Neural cell (in vitro differentiated cells): ENCODE data around the gene CNTNAP5. TPM values are rescaled to one million over a fixed set of nuclear protein-coding genes. Genes with fewer than 3 reads are reported as not detected.

Experiments
- H2AFZ ChIP-seq: fragments of 200-600, 300-800 bp; sonication (generic), shearing (Covaris generic); 2 replicates; pipeline ENCODE4 v1.6.0; 2014; ENCODE audit warnings: low read depth, mild to moderate bottlenecking, antibody characterized with exemption, low read length, moderate library complexity
- H3F3A ChIP-seq: fragments of 200-600 bp; shearing (Covaris generic); 2 replicates; pipeline ENCODE4 v1.6.1; 2016; ENCODE audit warnings: mild to moderate bottlenecking, moderate library complexity, mixed read lengths, antibody characterized with exemption, low read length; ENCODE audit not compliant: insufficient read depth, poor library complexity, severe bottlenecking
- H3K27ac ChIP-seq: fragments of 200-600, 300-800 bp; sonication (generic), shearing (Covaris generic); 2 replicates; pipeline ENCODE4 v1.5.1; 2014; ENCODE audit warnings: mild to moderate bottlenecking, low read length, moderate library complexity
- H3K27me3 ChIP-seq: fragments of 300-800, 200-600 bp; sonication (generic), shearing (Covaris generic); 2 replicates; pipeline ENCODE4 v1.6.0; 2014; ENCODE audit warnings: mild to moderate bottlenecking, low read depth, low read length, moderate library complexity; ENCODE audit not compliant: insufficient read depth
- H3K36me3 ChIP-seq: fragments of 300-800, 200-600 bp; sonication (generic), shearing (Covaris generic); 2 replicates; pipeline ENCODE4 v1.5.1; 2014; ENCODE audit warnings: mild to moderate bottlenecking, antibody characterized with exemption, low read length, moderate library complexity; ENCODE audit not compliant: insufficient read depth
- H3K4me2 ChIP-seq: fragments of 300-800, 200-600 bp; sonication (generic), shearing (Covaris generic); 2 replicates; pipeline ENCODE4 v1.6.0; 2014; ENCODE audit warnings: mild to moderate bottlenecking, low read length
- H3K4me3 ChIP-seq: fragments of 300-800, 200-600 bp; sonication (generic), shearing (Covaris generic); 2 replicates; pipeline ENCODE4 v1.5.1; 2014; ENCODE audit warnings: mild to moderate bottlenecking, low read length, moderate library complexity
- H3K79me2 ChIP-seq: fragments of 200-600 bp; shearing (Covaris generic); replicated peaks from 2 replicates; pipeline ENCODE4 v1.6.0; 2014; ENCODE audit warnings: mild to moderate bottlenecking, low read length, moderate library complexity; ENCODE audit not compliant: insufficient read depth
- H3K9ac ChIP-seq: fragments of 300-800, 200-600 bp; sonication (generic), shearing (Covaris generic); 2 replicates; pipeline ENCODE4 v1.6.1; 2016; ENCODE audit warnings: mild to moderate bottlenecking, low read length, mixed read lengths
- H3K9me2 ChIP-seq: fragments of 200-600 bp; shearing (Covaris generic); 2 replicates; pipeline ENCODE4 v1.6.1; 2016; ENCODE audit warnings: mild to moderate bottlenecking, low read length, mixed read lengths; ENCODE audit not compliant: insufficient read depth
- H3K9me3 ChIP-seq: fragments of 200-600, 300-800 bp; sonication (generic), shearing (Covaris generic); 2 replicates; pipeline ENCODE4 v1.6.1; 2016; ENCODE audit warnings: mild to moderate bottlenecking, mixed run types, low read length, moderate library complexity, mixed read lengths
- H4K20me1 ChIP-seq: fragments of 200-600 bp; shearing (Covaris generic); 2 replicates; pipeline ENCODE4 v1.6.1; 2016; ENCODE audit warnings: mild to moderate bottlenecking, mixed run types; ENCODE audit not compliant: insufficient read depth
- EP300 ChIP-seq: fragments of 450-650 bp; conservative IDR thresholded peaks from 2 replicates; pipeline ENCODE4 v1.6.1; 2014; ENCODE audit warnings: antibody characterized with exemption, mild to moderate bottlenecking, moderate library complexity; ENCODE audit not compliant: poor library complexity, severe bottlenecking
- EZH2 ChIP-seq: fragments of 200-600, 300-800 bp; shearing (Covaris generic), sonication (generic); IDR thresholded peaks from 2 replicates; pipeline ENCODE4 v1.6.1; 2014; ENCODE audit warnings: antibody characterized with exemption, low read length, borderline replicate concordance, mild to moderate bottlenecking; ENCODE audit not compliant: insufficient read depth, poor library complexity, severe bottlenecking
- POLR2AphosphoS5 ChIP-seq: IDR thresholded peaks from 2 replicates; pipeline ENCODE4 v1.6.1; 2012
- RAD21 ChIP-seq: fragments of 450-650 bp; conservative IDR thresholded peaks from 2 replicates; pipeline ENCODE4 v1.6.1; 2014; ENCODE audit warnings: antibody characterized with exemption, mild to moderate bottlenecking, moderate library complexity
- SMC3 ChIP-seq: fragments of 450-650 bp; conservative IDR thresholded peaks from 2 replicates; pipeline ENCODE4 v1.6.1; 2014; ENCODE audit warnings: antibody characterized with exemption, mild to moderate bottlenecking, moderate library complexity; ENCODE audit not compliant: poor library complexity
- TAF1 ChIP-seq: IDR thresholded peaks from 2 replicates; pipeline ENCODE4 v1.6.1; 2012; ENCODE audit warnings: low read depth
- polyA plus RNA-seq: library from polyadenylated mRNA; depleted of rRNA; stranded (reverse); fragments of >200 nt; gene quantifications from 2 replicates; pipeline ENCODE4 v1.2.3, GENCODE V29; 2014

The CNTNAP5 gene
- polyA plus RNA-seq, 1 donor from 2014 or later, result 19.3 TPM

DNA sequence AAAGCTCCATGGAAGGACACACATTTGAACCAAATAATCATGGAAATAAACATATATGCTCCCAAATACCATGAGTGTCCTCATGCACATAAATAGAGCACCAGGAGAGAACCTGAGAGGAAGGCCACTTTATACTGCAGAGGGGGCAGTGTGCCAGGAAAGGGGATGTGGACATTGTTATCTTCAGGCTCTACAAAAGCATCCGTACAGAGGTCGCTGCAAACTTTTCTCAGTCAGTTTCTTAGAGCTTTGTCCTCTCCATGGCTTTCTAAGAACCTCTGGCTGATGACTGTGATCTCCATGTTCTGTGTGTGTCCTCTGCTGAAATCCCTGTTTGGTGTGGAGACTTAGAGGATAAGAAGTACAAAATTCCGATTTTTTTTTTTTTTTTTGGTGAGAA lies 515.7 kb downstream of the CNTNAP5 start:
- Histone ChIP-seq H3K27ac (no peak overlapping the region), H3K36me3 (no peaks in the 10 kb centered on the region), H3K79me2 (no peaks in the 10 kb centered on the region), H3K4me2 (no peak overlapping the region), H3K27me3 (no peaks in the 10 kb centered on the region), H2AFZ (no peak overlapping the region), H3K9me3 (no peaks in the 10 kb centered on the region), H3F3A (no peaks in the 10 kb centered on the region), H3K9me2 (no peaks in the 10 kb centered on the region), H4K20me1 (no peaks in the 10 kb centered on the region), H3K9ac (no peak overlapping the region), H3K4me3 (no peak overlapping the region)
- no peak for TF ChIP-seq EZH2

DNA sequence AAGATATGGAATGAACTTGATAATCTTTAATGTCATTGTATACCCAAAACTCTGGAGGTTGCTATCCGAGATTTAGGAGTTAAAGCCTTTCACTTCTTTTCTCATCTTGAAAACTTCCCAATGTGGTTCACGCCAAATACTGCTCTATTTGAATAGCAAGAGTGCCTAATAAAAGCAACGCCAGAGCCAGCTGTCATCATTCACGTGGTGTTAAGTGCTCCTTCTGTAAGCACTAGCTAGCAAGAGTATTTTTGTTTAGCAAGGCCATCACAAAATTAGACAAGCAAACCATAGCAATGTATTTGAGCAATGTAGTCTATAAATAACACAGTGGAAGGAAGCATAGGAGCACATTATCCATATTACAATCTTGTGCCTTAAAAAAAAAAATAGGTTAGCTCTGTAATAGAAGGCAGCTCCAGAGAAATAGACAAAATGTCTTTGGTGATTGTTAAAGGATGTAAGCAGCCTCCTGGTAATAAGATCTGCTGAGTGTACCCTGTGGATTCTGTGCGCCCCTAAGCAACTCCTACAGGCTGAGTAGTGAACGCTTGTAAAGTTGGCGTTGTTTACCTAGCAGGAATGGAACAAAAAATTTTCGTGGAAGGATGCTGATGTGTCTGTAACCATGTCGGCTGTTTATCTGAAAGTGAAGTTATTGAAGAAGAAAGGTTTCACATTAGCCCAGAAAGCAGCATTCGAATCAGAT lies 518.0 kb downstream of the CNTNAP5 start:
- Histone ChIP-seq H3F3A (no peaks in the 10 kb centered on the region), H3K79me2 (no peaks in the 10 kb centered on the region), H3K4me3 (no peak overlapping the region), H3K27ac (no peak overlapping the region), H3K27me3 (no peaks in the 10 kb centered on the region), H3K36me3 (no peaks in the 10 kb centered on the region), H3K9ac (no peak overlapping the region), H3K4me2 (no peak overlapping the region), H3K9me2 (no peaks in the 10 kb centered on the region), H4K20me1 (no peaks in the 10 kb centered on the region), H3K9me3 (no peaks in the 10 kb centered on the region), H2AFZ (no peak overlapping the region)
- TF ChIP-seq POLR2AphosphoS5 (peak; percentile 23), EP300 (no peak)

DNA sequence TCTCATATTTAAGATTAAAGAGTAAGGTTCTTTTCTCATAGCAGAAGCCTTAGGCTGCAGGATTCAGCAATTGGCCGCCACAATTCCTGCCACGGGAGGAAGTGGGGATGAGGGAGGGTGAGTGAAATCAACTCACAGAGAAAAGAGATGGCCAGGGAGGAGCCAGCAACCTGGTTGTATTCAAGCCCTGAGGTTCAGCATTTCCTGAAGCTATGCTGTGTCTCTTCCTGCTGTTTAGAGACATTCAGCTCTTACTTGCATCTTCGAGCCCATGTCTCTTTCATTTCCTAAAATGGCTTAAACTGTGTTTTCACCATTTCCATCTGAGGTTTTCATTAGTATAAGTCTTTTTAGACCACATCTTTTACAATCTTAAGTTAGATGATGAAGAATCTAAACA lies 522.6 kb downstream of the CNTNAP5 start:
- no peaks in the 10 kb centered on the region for H3K27me3 ChIP-seq
- H2AFZ ChIP-seq, result no peak overlapping the region
- no peaks in the 10 kb centered on the region for H4K20me1 ChIP-seq
- no peaks in the 10 kb centered on the region for H3F3A ChIP-seq
- TF ChIP-seq RAD21, result no peak
- no peak for TF ChIP-seq TAF1
- TF ChIP-seq EZH2, result no peak
- H3K9me3 ChIP-seq, result no peaks in the 10 kb centered on the region
- H3K4me2 ChIP-seq, result no peak overlapping the region
- no peaks in the 10 kb centered on the region for H3K36me3 ChIP-seq
- H3K9me2 ChIP-seq, result no peaks in the 10 kb centered on the region
- H3K79me2 ChIP-seq, result no peaks in the 10 kb centered on the region
- no peak overlapping the region for H3K27ac ChIP-seq
- H3K9ac ChIP-seq, result no peak overlapping the region
- H3K4me3 ChIP-seq, result no peak overlapping the region

DNA sequence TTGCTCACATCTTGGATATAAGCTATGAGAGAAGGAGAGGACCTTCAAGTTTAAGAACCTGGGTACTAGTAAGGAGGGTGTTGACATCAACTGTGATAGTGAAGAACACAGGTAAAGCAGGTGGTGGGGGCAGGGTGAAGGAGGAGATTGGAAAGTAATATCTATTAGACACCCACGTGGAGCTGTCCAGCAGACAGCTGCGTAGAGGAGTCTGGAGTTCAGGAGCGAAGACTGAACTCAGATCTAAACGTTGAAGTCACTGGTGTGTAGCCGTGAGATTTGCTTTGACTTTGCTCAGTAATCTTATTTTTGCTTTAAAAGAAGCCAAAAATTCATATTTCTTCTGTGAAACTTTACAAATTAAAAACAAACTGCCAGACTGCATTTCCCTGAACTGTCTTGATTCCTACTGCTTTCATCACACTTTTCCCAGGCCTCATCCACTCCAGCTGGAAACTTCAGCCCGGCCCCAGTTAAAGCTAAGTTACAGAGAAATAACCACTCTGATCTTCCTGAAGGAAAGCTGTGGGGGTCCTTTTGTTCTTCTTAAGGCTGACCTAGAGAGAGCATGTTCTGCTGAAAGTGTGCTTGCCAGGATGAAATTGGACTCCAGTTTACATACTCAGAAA lies 533.3 kb downstream of the CNTNAP5 start:
- no peaks in the 10 kb centered on the region for H4K20me1 ChIP-seq
- H3K9ac ChIP-seq, result no peak overlapping the region
- H3K9me2 ChIP-seq, result no peaks in the 10 kb centered on the region
- no peak overlapping the region for H2AFZ ChIP-seq
- H3K4me2 ChIP-seq, result no peak overlapping the region
- H3K36me3 ChIP-seq, result no peaks in the 10 kb centered on the region
- no peaks in the 10 kb centered on the region for H3K27me3 ChIP-seq
- no peaks in the 10 kb centered on the region for H3K79me2 ChIP-seq
- no peaks in the 10 kb centered on the region for H3K9me3 ChIP-seq
- no peak overlapping the region for H3K27ac ChIP-seq
- H3K4me3 ChIP-seq, result no peak overlapping the region
- no peaks in the 10 kb centered on the region for H3F3A ChIP-seq
- TF ChIP-seq POLR2AphosphoS5 (no peak), SMC3 (no peak)
